HepG2 (cell line): ENCODE data around the gene WNT7B. TPM values are rescaled to one million over a fixed set of nuclear protein-coding genes. Genes with fewer than 3 reads are reported as not detected.

ENCODE experiments used
- FOSL1 ChIP-seq: sonication (generic); formaldehyde crosslinking; IDR thresholded peaks from 2 replicates; pipeline ENCODE4 v1.9.0; 2021; ENCODE audit warnings: missing genetic modification reagents, borderline replicate concordance
- IRF2 ChIP-seq: IDR thresholded peaks from 2 replicates; pipeline ENCODE4 v1.6.1; 2018; ENCODE audit warnings: missing genetic modification reagents, missing compliant biosample characterization
- KLF15 ChIP-seq: sonication (generic); formaldehyde crosslinking; IDR thresholded peaks from 2 replicates; pipeline ENCODE4 v1.8.1; 2023; ENCODE audit warnings: borderline replicate concordance, mild to moderate bottlenecking, inconsistent platforms, missing genetic modification reagents, mixed read lengths
- MIER3 ChIP-seq: IDR thresholded peaks from 2 replicates; pipeline ENCODE4 v1.6.1; 2016; ENCODE audit warnings: missing compliant biosample characterization, borderline replicate concordance
- MYC ChIP-seq: sonication (generic); formaldehyde crosslinking; IDR thresholded peaks from 2 replicates; pipeline ENCODE4 v1.9.0; 2021; ENCODE audit warnings: missing genetic modification reagents, borderline replicate concordance
- NR2C2 ChIP-seq: sonication (generic); formaldehyde crosslinking; IDR thresholded peaks from 2 replicates; pipeline ENCODE4 v1.4.0; 2020; ENCODE audit warnings: missing genetic modification reagents, mild to moderate bottlenecking, moderate library complexity, borderline replicate concordance
- NR2F6 ChIP-seq, 2 experiments: IDR thresholded peaks; 2 replicates each; pipeline ENCODE4 v1.6.1; 2016; ENCODE audit warnings: antibody characterized with exemption in 1 of 2, mild to moderate bottlenecking in 1 of 2
- PHF8 ChIP-seq: sonication (generic); formaldehyde crosslinking; IDR thresholded peaks from 2 replicates; pipeline ENCODE4 v1.5.0; 2020; ENCODE audit warnings: missing genetic modification reagents
- RCOR2 ChIP-seq: IDR thresholded peaks from 2 replicates; pipeline ENCODE4 v1.6.1; 2016; ENCODE audit warnings: missing biosample characterization, missing genetic modification reagents
- SUZ12 ChIP-seq: fragments of 150-350 bp; IDR thresholded peaks from 2 replicates; pipeline ENCODE4 v1.6.1; 2014; ENCODE audit warnings: low read depth, low read length
- ZBTB49 ChIP-seq: sonication (generic); formaldehyde crosslinking; IDR thresholded peaks from 2 replicates; pipeline ENCODE4 v1.4.0; 2020; ENCODE audit warnings: missing genetic modification reagents, borderline replicate concordance
- ZNF3 ChIP-seq: IDR thresholded peaks from 2 replicates; pipeline ENCODE4 v1.7.0; 2017; ENCODE audit warnings: inconsistent platforms
- ZNF30 ChIP-seq: sonication (generic); formaldehyde crosslinking; IDR thresholded peaks from 2 replicates; pipeline ENCODE4 v1.5.0; 2020; ENCODE audit warnings: mild to moderate bottlenecking, missing genetic modification reagents
- ZNF724P ChIP-seq: sonication (generic); formaldehyde crosslinking; IDR thresholded peaks from 2 replicates; pipeline ENCODE4 v1.8.0; 2022; ENCODE audit warnings: missing genetic modification reagents, borderline replicate concordance
- ZNF773 ChIP-seq: sonication (generic); formaldehyde crosslinking; IDR thresholded peaks from 2 replicates; pipeline ENCODE4 v1.4.0; 2020; ENCODE audit warnings: missing genetic modification reagents, borderline replicate concordance
- ZNF790 ChIP-seq: sonication (generic); formaldehyde crosslinking; IDR thresholded peaks from 2 replicates; pipeline ENCODE4 v1.8.0; 2022; ENCODE audit warnings: missing genetic modification reagents, mild to moderate bottlenecking, borderline replicate concordance
- polyA plus RNA-seq, 8 experiments: library from polyadenylated mRNA; depleted of rRNA in 3 of 8; stranded (reverse) in 7 of 8; unstranded in 1 of 8; fragments of >200 nt; fragmentation: Illumina TruSeq in 4 of 8; extraction: Trizol in 4 of 8; gene quantifications; 2 replicates each; pipeline versions ENCODE4 v1.2.1 to v1.2.3, GENCODE V29; 2011 to 2016; ENCODE audit warnings: low read depth in 4 of 8, missing spikeins in 1 of 8, mixed read lengths in 1 of 8; ENCODE audit not compliant: insufficient read depth in 1 of 8
- total RNA-seq, 5 experiments: library from RNA; depleted of rRNA; stranded (reverse); fragments of >200 nt; fragmentation: Illumina TruSeq; extraction: Trizol; gene quantifications; 2 replicates each; pipeline ENCODE4 v1.2.3, GENCODE V29; 2016; ENCODE audit warnings: low read depth in 1 of 5
- TF ChIP-seq, protein P1 (sequence below): sonication (generic); formaldehyde crosslinking; IDR thresholded peaks from 2 replicates; pipeline ENCODE4 v1.4.0; 2020; ENCODE audit warnings: missing genetic modification reagents

WNT7B gene
- total and polyA plus RNA-seq, 2 of the 13 experiments (the other 11 are each of a cell fraction or from before 2014, with no cell fraction given), result 0.09 TPM; not detected in 1

GRCh38 chr22:46006379-46007002, 29.5 kb upstream of the WNT7B start (continued):
- TF ChIP-seq, protein P1, sequence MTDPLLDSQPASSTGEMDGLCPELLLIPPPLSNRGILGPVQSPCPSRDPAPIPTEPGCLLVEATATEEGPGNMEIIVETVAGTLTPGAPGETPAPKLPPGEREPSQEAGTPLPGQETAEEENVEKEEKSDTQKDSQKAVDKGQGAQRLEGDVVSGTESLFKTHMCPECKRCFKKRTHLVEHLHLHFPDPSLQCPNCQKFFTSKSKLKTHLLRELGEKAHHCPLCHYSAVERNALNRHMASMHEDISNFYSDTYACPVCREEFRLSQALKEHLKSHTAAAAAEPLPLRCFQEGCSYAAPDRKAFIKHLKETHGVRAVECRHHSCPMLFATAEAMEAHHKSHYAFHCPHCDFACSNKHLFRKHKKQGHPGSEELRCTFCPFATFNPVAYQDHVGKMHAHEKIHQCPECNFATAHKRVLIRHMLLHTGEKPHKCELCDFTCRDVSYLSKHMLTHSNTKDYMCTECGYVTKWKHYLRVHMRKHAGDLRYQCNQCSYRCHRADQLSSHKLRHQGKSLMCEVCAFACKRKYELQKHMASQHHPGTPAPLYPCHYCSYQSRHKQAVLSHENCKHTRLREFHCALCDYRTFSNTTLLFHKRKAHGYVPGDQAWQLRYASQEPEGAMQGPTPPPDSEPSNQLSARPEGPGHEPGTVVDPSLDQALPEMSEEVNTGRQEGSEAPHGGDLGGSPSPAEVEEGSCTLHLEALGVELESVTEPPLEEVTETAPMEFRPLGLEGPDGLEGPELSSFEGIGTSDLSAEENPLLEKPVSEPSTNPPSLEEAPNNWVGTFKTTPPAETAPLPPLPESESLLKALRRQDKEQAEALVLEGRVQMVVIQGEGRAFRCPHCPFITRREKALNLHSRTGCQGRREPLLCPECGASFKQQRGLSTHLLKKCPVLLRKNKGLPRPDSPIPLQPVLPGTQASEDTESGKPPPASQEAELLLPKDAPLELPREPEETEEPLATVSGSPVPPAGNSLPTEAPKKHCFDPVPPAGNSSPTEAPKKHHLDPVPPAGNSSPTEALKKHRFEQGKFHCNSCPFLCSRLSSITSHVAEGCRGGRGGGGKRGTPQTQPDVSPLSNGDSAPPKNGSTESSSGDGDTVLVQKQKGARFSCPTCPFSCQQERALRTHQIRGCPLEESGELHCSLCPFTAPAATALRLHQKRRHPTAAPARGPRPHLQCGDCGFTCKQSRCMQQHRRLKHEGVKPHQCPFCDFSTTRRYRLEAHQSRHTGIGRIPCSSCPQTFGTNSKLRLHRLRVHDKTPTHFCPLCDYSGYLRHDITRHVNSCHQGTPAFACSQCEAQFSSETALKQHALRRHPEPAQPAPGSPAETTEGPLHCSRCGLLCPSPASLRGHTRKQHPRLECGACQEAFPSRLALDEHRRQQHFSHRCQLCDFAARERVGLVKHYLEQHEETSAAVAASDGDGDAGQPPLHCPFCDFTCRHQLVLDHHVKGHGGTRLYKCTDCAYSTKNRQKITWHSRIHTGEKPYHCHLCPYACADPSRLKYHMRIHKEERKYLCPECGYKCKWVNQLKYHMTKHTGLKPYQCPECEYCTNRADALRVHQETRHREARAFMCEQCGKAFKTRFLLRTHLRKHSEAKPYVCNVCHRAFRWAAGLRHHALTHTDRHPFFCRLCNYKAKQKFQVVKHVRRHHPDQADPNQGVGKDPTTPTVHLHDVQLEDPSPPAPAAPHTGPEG (CRISPR knock-in tag), result 0 out of 2 replicates have a peak, but pooled peaks have one; percentile 37
- no peak for TF ChIP-seq KLF15 (CRISPR knock-in tag)
- TF ChIP-seq IRF2 (CRISPR knock-in tag), result no peak
- no peak for TF ChIP-seq ZNF773 (CRISPR knock-in tag)
- TF ChIP-seq MIER3 (CRISPR knock-in tag), result 0 out of 2 replicates have a peak, but pooled peaks have one; percentile 31
- TF ChIP-seq ZNF724P (CRISPR knock-in tag), result no peak
- peak; percentile 76 for TF ChIP-seq NR2F6 (IDR thresholded peaks at IDR 0.05)
- peak; percentile 80 for TF ChIP-seq NR2F6 (CRISPR knock-in tag; IDR thresholded peaks at IDR 0.05)
- no peak for TF ChIP-seq SUZ12
- TF ChIP-seq ZNF3 (CRISPR knock-in tag), result no peak
- TF ChIP-seq NR2C2 (CRISPR knock-in tag), result no peak
- TF ChIP-seq PHF8 (CRISPR knock-in tag), result no peak
- no peak for TF ChIP-seq ZNF30
- no peak for TF ChIP-seq RCOR2
- TF ChIP-seq ZNF790, result no peak
- peak; percentile 29; the same call in 1 of the 2 replicates for TF ChIP-seq MYC (CRISPR knock-in tag)
- no peak for TF ChIP-seq FOSL1 (CRISPR knock-in tag)
- TF ChIP-seq ZBTB49 (CRISPR knock-in tag), result no peak
